OCI-M2 (cell line): ENCODE measurements around the gene UGT1A10.

Experiments
- DNase-seq: peaks from one replicate; lab custom pipeline; 2025; ENCODE audit not compliant: unreplicated experiment; lab: John Stamatoyannopoulos, UW

UGT1A10 gene

DNA sequence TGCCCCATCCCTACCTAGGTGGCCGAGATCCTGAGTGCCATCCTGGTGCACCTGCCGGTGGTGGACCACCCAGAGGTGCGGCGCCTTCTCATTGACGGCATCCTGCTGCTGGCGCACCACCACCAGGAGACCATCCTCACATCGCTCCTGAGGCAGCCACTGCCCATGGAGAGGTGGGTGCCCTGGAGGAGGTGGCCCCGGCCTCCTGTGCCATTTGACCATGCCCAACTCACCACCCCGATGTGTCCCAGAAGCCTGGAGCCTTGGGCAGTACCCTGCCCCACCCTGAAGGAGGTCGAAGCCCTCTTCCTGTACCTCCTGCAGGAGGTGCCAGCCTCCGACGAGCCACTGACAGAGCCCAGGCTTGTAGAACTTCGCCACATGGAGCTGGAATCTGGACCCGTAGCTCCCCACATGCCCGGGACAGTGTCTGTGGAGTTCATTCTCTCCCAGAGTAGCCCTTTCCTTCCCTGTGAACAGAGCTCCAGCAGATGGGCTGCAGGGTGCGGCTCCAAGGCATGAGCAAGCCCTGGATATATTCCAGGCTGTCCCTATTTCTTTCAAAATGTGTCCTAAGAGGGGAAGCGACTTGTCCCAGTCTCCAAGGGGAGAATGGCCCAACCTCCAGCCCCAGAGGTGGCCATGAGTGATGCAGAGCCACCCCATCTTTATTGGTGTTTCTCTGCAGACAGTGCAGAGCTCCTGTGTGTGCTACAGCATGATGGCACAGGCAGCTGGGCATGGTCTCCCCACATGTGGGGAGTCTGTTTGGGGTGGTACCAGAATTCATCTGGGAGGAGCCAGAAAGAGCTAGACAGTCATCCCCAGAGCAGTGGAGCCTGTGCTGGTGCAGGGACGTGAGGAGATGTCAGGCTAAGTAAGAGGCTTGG lies 183.9 kb downstream of the UGT1A10 start:
- no peak for DNase-seq

DNA sequence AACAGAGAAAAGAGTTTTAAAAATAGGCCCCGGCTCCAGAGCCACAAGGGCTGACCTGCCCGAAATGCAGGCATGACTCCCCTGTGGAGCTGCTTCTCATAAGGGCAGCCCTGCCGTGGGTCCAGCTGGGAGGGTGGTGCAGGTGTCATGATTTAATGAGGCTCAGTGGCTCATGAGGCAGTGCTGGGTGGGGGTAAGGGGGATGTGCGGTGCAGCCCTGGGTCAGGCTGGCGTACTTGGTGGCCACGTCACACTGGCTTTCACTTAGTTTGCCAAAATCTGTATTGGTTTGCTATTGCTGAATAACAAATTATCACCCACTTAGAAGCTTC lies 184.5 kb downstream of the UGT1A10 start:
- no peak for DNase-seq

DNA sequence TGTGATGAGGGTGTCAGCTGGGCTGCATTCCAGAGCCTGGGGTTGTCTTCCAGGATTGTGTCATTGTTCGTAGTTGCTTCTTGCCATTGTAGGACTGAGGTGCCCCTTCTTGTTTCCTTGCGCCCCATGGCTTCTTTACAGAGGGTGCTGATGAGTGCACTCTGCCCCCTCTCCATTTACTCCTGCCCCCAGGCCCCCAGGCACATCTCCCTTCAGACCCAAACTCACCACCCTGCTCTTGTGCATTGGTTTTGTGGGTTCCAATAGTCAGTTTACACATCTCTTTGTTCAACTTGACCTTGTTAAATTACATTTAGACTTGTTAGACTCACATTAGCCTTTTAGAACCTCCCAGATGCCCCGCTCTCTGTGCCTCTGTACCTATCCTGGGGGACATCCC lies 184.9 kb downstream of the UGT1A10 start:
- no peak for DNase-seq

DNA sequence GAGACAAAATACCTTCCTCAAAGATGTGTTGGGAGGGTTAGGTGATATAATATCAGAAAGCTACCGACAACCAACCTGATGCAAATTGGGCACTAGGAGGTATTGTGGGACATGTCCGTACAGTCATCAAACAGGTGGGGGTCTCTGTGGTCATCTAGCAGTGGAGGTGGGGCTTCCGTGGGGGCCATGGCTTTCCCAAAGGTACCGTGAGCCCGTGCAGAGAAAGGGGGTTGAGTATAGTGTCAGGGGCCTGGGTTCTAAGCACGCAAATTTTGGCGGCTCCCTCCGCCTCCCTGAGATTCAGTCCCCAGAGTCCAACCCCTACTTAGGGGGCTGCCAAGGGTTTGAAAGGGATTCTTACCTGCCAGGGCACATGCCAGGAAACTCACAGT lies 185.5 kb downstream of the UGT1A10 start:
- no peak for DNase-seq

DNA sequence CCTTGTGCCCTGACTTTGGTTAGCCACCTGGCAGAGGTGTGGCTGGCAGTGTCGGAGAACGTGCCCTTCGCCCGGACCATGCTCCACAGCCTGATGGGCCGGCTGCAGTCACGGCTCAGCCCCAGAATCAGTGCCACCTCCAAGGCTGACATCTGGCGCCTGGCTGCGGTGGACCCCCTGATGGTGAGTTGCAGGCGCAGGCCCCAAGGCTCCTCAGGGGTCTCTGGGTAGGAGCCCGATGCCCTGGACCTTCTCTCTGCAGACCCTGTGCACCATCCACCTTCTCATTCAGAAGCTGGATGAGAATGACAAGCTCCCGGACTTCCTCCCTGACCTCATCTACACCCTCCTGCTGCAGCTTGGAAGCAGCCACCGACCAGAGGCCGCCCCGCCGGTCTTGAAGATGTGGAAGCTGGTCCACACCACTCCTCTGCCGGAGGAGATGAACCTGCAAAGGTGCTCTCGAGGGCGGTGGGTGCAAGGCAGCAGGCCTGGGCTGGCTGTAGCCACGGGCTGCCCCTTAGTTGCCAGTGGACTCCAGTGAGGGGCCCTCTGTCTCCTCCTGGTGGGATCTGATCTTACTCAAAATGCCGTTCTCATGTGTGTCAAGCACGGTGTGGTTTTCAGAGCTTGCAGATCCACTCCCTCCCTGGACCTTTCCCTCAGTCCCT lies 186.0 kb downstream of the UGT1A10 start:
- DNase-seq = no peak
